K562 (cell line): ENCODE data around the gene CTDSP2.

Experiments
- MAFG ChIP-seq: fragments of 450-650 bp; conservative IDR thresholded peaks from 2 replicates; pipeline ENCODE4 v1.6.1; 2016; ENCODE audit warnings: missing genetic modification characterization, missing compliant biosample characterization
- MEF2D ChIP-seq: conservative IDR thresholded peaks from 2 replicates; pipeline ENCODE4 v1.6.1; 2016; ENCODE audit warnings: low read depth, missing genetic modification characterization, missing compliant biosample characterization
- MXI1 ChIP-seq: IDR thresholded peaks from 2 replicates; pipeline ENCODE4 v1.6.1; 2011; ENCODE audit warnings: low read depth, mild to moderate bottlenecking, improper control_type of control experiment, low read length
- NR3C1 ChIP-seq: sonication (generic); formaldehyde crosslinking; IDR thresholded peaks from 2 replicates; pipeline ENCODE4 v1.8.1; 2022; ENCODE audit warnings: missing genetic modification reagents
- POLR2AphosphoS5 ChIP-seq: IDR thresholded peaks from 2 replicates; pipeline ENCODE4 v1.6.1; 2011; ENCODE audit warnings: mild to moderate bottlenecking, low read depth, low read length, moderate library complexity; ENCODE audit not compliant: control insufficient read depth, insufficient read depth
- ZFP30 ChIP-seq: fragments of 250-450 bp; sonication (Bioruptor Pico); IDR thresholded peaks from 2 replicates; pipeline ENCODE4 v1.8.0; 2022; ENCODE audit warnings: moderate library complexity, mild to moderate bottlenecking, inconsistent platforms, borderline replicate concordance
- ZNF140 ChIP-seq: fragments of 250-450 bp; sonication (Bioruptor Pico); IDR thresholded peaks from 2 replicates; pipeline ENCODE4 v1.8.0; 2021; ENCODE audit warnings: moderate library complexity, mild to moderate bottlenecking, inconsistent platforms
- TF ChIP-seq, protein P1 (sequence below): fragments of 450-650 bp; IDR thresholded peaks from one replicate; pipeline ENCODE4 v1.6.1; 2018; ENCODE audit warnings: mild to moderate bottlenecking, moderate library complexity; ENCODE audit not compliant: partially characterized antibody
- TF ChIP-seq, protein P2 (sequence below): sonication (generic); formaldehyde crosslinking; IDR thresholded peaks from 2 replicates; pipeline ENCODE4 v1.8.0; 2022; ENCODE audit warnings: missing genetic modification reagents, mild to moderate bottlenecking, borderline replicate concordance
- TF ChIP-seq, protein P3 (sequence below), 2 experiments: fragments of 450-650 bp in 1 of 2; sonication (generic) in 1 of 2; formaldehyde crosslinking in 1 of 2; IDR thresholded peaks in 1 of 2; conservative IDR thresholded peaks in 1 of 2; 2 replicates each; pipeline versions ENCODE4 v1.6.1 to v1.8.1; 2016 to 2023; ENCODE audit warnings: mild to moderate bottlenecking in 2 of 2, moderate library complexity in 2 of 2, inconsistent platforms in 1 of 2, missing genetic modification reagents in 1 of 2

DNA sequence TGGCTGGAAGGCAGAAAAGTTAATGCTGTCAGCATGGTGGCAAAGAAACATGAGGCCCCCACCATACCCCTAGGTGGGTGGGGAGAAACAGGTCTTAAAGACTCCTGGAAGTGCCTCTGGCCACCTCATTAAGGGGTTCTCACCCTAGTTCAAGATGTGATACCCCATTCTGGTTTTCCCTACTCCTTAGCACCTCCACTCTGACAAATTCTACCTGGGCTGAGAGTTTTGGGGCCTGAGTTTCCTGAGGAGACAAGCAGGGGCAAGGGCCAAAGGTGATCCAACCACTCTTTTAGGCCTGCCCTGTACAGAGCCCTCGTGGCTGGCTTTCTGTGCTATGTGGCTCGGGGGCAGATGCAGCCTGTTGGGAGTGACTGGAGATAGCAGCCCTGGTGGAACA is 20.1 kb downstream of the CTDSP2 start:
- TF ChIP-seq ZNF140 (CRISPR knock-in tag) = no peak
- no peak for TF ChIP-seq ZFP30 (CRISPR knock-in tag)
- TF ChIP-seq, protein P1, sequence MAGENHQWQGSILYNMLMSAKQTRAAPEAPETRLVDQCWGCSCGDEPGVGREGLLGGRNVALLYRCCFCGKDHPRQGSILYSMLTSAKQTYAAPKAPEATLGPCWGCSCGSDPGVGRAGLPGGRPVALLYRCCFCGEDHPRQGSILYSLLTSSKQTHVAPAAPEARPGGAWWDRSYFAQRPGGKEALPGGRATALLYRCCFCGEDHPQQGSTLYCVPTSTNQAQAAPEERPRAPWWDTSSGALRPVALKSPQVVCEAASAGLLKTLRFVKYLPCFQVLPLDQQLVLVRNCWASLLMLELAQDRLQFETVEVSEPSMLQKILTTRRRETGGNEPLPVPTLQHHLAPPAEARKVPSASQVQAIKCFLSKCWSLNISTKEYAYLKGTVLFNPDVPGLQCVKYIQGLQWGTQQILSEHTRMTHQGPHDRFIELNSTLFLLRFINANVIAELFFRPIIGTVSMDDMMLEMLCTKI = no peak
- TF ChIP-seq NR3C1 (CRISPR knock-in tag) = no peak
- TF ChIP-seq, protein P2, sequence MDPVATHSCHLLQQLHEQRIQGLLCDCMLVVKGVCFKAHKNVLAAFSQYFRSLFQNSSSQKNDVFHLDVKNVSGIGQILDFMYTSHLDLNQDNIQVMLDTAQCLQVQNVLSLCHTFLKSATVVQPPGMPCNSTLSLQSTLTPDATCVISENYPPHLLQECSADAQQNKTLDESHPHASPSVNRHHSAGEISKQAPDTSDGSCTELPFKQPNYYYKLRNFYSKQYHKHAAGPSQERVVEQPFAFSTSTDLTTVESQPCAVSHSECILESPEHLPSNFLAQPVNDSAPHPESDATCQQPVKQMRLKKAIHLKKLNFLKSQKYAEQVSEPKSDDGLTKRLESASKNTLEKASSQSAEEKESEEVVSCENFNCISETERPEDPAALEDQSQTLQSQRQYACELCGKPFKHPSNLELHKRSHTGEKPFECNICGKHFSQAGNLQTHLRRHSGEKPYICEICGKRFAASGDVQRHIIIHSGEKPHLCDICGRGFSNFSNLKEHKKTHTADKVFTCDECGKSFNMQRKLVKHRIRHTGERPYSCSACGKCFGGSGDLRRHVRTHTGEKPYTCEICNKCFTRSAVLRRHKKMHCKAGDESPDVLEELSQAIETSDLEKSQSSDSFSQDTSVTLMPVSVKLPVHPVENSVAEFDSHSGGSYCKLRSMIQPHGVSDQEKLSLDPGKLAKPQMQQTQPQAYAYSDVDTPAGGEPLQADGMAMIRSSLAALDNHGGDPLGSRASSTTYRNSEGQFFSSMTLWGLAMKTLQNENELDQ (CRISPR knock-in tag) = no peak
- no peak for TF ChIP-seq MXI1
- TF ChIP-seq, protein P3, sequence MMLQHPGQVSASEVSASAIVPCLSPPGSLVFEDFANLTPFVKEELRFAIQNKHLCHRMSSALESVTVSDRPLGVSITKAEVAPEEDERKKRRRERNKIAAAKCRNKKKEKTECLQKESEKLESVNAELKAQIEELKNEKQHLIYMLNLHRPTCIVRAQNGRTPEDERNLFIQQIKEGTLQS (IDR thresholded peaks at IDR 0.05) = no peak
- TF ChIP-seq, protein P3 (CRISPR knock-in tag; conservative IDR thresholded peaks at IDR 0.05) = no peak
- no peak for TF ChIP-seq POLR2AphosphoS5
- TF ChIP-seq MAFG (tag) = no peak
- no peak for TF ChIP-seq MEF2D
